ENCODE results near the gene PALM.

DNA sequence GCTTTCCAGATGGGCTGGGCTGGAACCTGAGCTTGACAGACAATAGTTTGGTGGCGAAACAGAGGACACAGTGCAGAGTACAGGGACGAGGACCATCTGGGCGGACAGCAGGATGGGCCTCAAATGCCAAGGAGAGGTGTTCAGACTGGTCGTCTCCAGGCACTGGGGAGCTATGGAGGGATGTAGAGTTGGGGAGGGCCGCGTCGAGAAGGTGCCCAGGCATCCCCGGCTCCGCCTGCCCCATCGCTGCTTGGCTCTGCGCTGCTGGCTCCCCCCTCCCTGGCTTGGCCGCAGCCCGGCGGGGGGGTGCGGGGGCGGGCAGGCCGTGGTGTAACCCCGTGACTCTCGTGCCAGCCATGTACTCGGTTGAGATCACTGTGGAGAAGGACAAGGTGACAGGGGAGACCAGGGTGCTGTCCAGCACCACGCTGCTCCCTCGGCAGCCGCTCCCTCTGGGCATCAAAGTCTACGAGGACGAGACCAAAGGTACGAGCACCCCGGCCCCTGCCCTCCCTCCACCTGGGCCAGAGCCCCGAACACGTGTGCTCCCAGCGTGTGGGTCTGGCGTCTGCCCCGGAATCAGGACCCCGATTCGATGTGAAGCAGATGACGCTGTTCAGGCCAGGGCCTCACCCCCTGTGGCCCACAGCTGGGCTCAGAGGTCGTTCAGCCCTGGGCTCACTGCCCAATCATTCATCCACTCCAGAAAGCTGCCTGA is 31.4 kb downstream of the PALM start:
- TF ChIP-seq, protein P1, sequence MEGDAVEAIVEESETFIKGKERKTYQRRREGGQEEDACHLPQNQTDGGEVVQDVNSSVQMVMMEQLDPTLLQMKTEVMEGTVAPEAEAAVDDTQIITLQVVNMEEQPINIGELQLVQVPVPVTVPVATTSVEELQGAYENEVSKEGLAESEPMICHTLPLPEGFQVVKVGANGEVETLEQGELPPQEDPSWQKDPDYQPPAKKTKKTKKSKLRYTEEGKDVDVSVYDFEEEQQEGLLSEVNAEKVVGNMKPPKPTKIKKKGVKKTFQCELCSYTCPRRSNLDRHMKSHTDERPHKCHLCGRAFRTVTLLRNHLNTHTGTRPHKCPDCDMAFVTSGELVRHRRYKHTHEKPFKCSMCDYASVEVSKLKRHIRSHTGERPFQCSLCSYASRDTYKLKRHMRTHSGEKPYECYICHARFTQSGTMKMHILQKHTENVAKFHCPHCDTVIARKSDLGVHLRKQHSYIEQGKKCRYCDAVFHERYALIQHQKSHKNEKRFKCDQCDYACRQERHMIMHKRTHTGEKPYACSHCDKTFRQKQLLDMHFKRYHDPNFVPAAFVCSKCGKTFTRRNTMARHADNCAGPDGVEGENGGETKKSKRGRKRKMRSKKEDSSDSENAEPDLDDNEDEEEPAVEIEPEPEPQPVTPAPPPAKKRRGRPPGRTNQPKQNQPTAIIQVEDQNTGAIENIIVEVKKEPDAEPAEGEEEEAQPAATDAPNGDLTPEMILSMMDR (optimal IDR thresholded peaks at IDR 0.05 in 1 of 3, IDR thresholded peaks at IDR 0.05 in 1 of 3, conservative IDR thresholded peaks at IDR 0.05 in 1 of 3; ENCODE audit: extremely low read depth in 1 of 3, insufficient read depth in 2 of 3, low read length in 3 of 3) = no peak
- no peak for TF ChIP-seq EZH2 (IDR thresholded peaks at IDR 0.05; ENCODE audit: low read length)
